Amygdala (tissue), 56 donors: Measurements from ENCODE around the gene FAM240B.

Experiments
- DNase-seq, 56 donors: peaks; one replicate each; lab custom pipeline; 2025; lab: John Stamatoyannopoulos, UW

FAM240B gene

GRCh38 chr9:38720083-38720745 lies at the start of gene FAM240B:
Gene FAM240B (minus strand): TSS chr9:38720133. CDS start chr9:38703999, 16,134 bp downstream.
- DNase-seq = no peak

DNA sequence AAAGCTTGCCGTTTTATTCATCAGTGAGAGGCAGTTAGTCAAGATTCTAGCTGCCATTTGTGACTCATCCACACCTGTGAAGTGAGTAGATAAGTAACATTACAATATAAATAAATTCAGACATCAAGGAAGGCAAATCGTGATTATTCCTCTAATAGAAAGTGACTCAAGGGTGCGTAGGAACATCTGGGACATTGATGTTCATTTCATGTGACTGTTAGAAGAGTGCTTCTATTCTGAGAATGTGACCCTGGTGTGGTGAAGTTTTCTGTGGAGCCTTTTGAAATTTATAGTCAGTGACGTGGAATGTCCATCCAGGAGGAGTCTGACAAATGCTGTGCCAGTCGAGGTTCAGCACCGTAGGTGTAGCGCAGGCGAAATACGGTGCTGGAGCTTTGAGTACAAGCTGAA lies 48.4 kb upstream of the FAM240B start:
- no peak for DNase-seq

- DNase-seq = no peak
Observed at GRCh38 chr9:38765101-38765500, 45.2 kb upstream of the FAM240B start.

- peak in 1 of 56 donors; percentile 2 for DNase-seq
Observed at GRCh38 chr9:38761999-38762398, 42.1 kb upstream of the FAM240B start.

DNA sequence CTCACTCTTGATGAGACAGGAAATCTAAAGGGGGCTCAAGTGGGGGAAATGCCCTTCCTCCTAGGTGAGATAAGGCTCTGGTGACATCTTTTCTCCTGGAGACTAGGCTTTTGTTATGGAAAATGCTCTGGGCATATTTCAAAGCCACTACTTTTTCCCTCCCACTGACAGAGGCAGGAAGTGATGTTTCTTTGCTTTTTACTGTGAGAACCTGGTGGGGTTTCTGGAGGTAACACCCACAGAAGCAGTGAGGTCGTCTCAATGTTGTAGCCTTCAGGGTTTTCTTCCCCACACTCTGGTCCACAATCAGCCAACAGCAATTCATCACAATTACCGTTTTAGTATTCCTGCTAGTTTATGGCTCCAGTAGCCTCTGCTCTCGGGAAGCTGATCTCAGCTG lies 41.4 kb upstream of the FAM240B start:
- DNase-seq = no peak

- DNase-seq = no peak
Observed at GRCh38 chr9:38756702-38757101, 36.8 kb upstream of the FAM240B start.

DNA sequence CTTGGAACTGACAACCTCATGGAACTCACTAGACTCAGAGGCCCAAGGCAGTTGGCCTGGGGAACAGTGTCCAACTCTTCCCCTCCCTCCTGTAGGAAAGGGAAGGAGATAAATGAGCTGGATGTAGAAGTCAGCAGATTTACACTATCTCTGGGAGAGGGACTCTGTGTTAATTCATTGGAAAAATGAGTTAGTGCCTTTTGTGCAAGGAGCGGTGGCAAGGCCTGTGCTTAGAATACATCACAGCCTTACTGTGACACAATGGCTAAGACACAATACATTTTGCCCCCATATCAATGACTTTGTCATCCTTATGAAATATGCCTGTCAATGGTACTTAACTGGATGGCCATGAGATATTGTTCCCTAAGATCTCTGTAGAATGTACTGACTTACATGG lies 28.0 kb upstream of the FAM240B start:
- no peak for DNase-seq

GRCh38 chr9:38747067-38747466 lies 27.1 kb upstream of the FAM240B start:
- DNase-seq = no peak

DNA sequence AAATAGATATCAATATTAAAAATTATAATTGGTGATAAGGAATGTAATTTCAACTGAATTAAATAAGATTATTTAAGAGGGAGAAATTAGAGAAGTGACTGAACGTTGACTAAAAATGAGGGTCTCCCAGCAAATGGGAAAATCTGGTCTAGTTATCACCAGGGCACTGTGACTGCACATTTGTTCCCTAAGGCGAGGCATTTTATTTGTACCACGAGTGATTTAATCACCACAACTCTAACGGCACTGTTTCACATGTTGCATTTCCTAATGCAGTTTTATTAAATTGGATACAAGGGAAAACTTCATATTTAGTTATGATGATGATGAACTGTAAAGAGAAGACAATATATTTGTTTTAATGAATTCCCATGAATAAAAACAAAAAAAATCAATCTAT lies 26.4 kb upstream of the FAM240B start:
- no peak for DNase-seq

- no peak for DNase-seq
Observed at GRCh38 chr9:38744484-38744883, 24.6 kb upstream of the FAM240B start.

DNA sequence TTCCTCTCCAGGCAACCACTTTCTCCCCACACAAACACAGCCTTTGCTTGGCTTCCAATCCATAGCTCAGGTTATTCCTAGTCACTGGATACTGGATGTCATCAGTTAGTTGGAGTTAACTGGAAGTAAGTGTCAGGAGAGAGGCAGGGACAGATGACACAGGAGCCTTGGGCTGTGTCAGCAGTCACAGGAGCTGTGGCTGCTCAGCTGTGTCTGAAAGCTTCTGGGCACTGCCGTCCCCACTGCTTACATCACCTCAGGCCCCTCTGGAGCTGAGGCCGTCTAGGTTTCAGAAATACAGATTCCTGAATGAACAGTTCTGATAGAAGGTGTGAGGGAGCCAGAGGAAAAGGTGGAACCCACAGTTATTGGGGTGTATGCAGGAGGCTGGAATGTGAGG lies 17.3 kb upstream of the FAM240B start:
- DNase-seq = no peak

GRCh38 chr9:38734831-38735230 lies 14.9 kb upstream of the FAM240B start:
- DNase-seq = no peak

DNA sequence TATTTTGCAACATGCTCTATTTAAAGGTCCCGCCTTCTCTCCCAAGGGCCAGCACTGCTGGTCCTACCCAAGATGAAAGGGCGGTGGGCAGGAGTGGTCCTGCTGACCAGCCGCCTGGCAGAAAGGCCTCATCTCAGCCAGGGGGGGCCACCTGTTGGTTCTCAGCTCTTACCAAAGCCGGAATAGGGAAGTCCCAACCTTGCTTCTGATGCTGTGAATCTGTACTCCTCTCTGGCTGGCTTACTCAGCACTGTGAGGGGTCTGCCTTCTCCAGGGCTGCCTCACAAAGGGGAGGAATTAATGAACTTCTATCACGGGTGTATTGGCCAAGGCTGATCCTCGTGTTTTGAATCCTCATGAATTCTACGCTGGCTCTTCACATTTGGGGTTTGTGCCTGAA lies 13.6 kb upstream of the FAM240B start:
- no peak for DNase-seq

DNA sequence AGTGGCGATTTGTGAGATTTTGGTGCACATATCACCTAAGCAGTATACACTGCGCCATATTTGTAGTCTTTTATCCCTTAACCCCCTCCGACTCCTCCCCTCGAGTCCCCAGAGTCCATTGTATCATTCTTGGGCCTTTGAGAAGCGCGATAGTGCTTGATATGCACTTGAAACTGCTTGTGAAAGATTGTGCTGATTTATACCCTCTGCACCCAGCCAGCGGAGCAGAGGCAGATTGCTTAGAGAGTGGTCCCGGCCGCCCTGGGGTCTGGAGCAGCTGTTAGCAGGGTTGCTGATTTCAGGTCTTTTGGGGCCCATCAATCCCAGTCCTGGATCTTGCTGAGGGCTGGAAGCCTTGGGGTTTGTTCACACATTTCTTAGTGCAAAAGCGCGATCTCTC lies 13.0 kb upstream of the FAM240B start:
- DNase-seq = no peak

GRCh38 chr9:38727497-38728001 lies 7.6 kb upstream of the FAM240B start:
- peak in 3 of 56 donors; percentile 9 to 34 (median 10) for DNase-seq

GRCh38 chr9:38724754-38725153 lies 4.8 kb upstream of the FAM240B start:
- no peak for DNase-seq

DNA sequence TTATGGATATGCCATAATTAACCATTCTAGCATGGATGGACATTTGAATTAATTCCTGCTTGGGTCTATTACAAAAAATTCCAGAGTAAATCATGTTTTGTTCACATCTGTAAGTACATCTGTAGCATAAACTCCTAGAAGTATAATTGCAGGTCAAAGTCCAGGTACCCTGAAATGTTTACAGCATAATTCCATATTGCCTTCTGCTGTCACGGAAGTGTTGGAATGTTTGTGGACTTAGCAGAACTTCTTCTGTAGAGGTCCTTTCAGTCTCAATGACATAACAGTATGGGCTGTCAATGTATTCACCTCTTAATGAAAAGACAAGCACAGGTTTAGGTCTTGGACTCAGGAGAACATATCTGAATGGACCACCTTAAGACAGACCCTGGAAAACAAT lies 1.8 kb downstream of the FAM240B start:
- no peak for DNase-seq

- DNase-seq = no peak
Observed at GRCh38 chr9:38715684-38716083, 4.2 kb downstream of the FAM240B start.

DNA sequence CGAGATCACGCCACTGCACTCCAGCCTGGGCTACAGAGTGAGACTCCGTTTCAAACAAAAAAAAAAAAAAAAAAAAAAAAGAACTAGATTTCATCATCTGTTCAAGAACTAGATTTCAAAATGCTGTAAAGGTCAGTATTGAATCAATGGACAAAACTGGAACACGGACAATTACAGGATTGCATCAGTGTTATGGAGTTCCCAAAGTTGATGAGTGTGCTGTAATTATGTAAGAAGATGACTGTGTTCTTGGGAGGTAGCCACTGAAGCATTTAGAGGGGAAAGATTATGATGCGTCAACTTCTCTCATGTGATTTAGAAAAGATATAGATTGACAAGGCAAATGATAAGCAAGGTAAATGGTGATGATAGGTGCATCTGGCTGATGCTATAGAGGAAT lies 6.5 kb downstream of the FAM240B start:
- DNase-seq = no peak

DNA sequence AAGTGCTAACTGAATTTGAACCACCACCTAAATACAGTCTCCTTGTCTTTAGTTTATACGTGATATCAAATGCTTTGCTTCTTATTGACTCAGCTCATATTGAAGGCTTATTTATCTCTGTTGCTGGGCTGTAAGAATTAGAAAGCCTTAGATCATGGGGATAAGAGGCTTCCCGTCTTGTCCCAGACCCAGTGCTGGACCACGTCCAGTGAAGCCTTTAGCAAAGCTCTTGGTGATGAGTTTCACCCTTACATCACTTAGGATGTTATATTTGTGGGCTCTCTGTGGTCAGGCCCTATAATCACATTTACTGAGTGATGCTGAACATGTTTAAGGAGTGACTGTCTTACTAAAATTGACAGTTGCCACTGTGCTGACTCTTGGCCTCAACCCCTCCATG lies 11.2 kb downstream of the FAM240B start:
- no peak for DNase-seq

- DNase-seq = no peak
Observed at GRCh38 chr9:38707885-38708637, 11.9 kb downstream of the FAM240B start.

- no peak for DNase-seq
Observed at GRCh38 chr9:38706493-38706892, 13.4 kb downstream of the FAM240B start.
